PC-9 (cell line): ENCODE data around the gene MED13L.

ENCODE experiments used
- CTCF ChIP-seq: fragments of 200-600 bp; sonication (generic); conservative IDR thresholded peaks from 2 replicates; pipeline ENCODE4 v1.6.1; 2017; ENCODE audit warnings: mixed run types, antibody characterized with exemption, mild to moderate bottlenecking, moderate library complexity
- EZH2 ChIP-seq: fragments of 200-600 bp; sonication (generic); IDR thresholded peaks from 2 replicates; pipeline ENCODE4 v1.8.0; 2017; ENCODE audit warnings: antibody characterized with exemption, low read depth

GRCh38 chr12:116310082-116310481 lies 32.6 kb upstream of the MED13L start:
- TF ChIP-seq EZH2: no peak
- TF ChIP-seq CTCF: no peak
